ENCODE measurements around the gene KDM3B.
"Not testable (repeated sequence)": the region's sequence is repeated elsewhere in the genome, so short reads cannot be mapped to it uniquely, and the experiment has no call there.

Gene KDM3B

GRCh38 chr5:138349852-138350562 is 2.5 kb upstream of the KDM3B start:
- no peak for DNase-seq

- no peak for DNase-seq
These were observed 2.0 kb upstream of the KDM3B start for GRCh38 chr5:138350563-138350890.

- no peak for DNase-seq
These were observed 1.4 kb upstream of the KDM3B start for GRCh38 chr5:138351056-138351455.

- DNase-seq = no peak
These were observed 968 bp upstream of the KDM3B start for GRCh38 chr5:138351517-138351916.

GRCh38 chr5:138352722-138353559 is 456 bp downstream of the KDM3B start:
- peak; percentile 26 for DNase-seq

GRCh38 chr5:138353560-138354080 is 1.1 kb downstream of the KDM3B start:
- no peak for DNase-seq

GRCh38 chr5:138354387-138354786 is 1.9 kb downstream of the KDM3B start:
- no peak for DNase-seq

GRCh38 chr5:138354926-138355378 is 2.5 kb downstream of the KDM3B start:
- peak; percentile 54 for DNase-seq

- DNase-seq = no peak
These were observed 7.1 kb downstream of the KDM3B start for GRCh38 chr5:138359621-138360020.

GRCh38 chr5:138360941-138361452 is 8.5 kb downstream of the KDM3B start:
- DNase-seq = no peak

- no peak for DNase-seq
These were observed 12.1 kb downstream of the KDM3B start for GRCh38 chr5:138364576-138364975.

- no peak for DNase-seq
These were observed 14.3 kb downstream of the KDM3B start for GRCh38 chr5:138366632-138367382.

- no peak for DNase-seq
These were observed 16.8 kb downstream of the KDM3B start for GRCh38 chr5:138369261-138369660.

GRCh38 chr5:138369706-138370105 is 17.2 kb downstream of the KDM3B start:
- DNase-seq = no peak

- DNase-seq = no peak
These were observed 18.1 kb downstream of the KDM3B start for GRCh38 chr5:138370537-138370936.

- DNase-seq = no peak
These were observed 19.0 kb downstream of the KDM3B start for GRCh38 chr5:138371454-138371853.

- no peak for DNase-seq
These were observed 19.7 kb downstream of the KDM3B start for GRCh38 chr5:138372225-138372624.

- DNase-seq = no peak
These were observed 20.2 kb downstream of the KDM3B start for GRCh38 chr5:138372653-138373052.

GRCh38 chr5:138382347-138382746 is 29.9 kb downstream of the KDM3B start:
- DNase-seq = no peak

- no peak for DNase-seq
These were observed 33.2 kb downstream of the KDM3B start for GRCh38 chr5:138385660-138386059.

- DNase-seq = no peak
These were observed 33.8 kb downstream of the KDM3B start for GRCh38 chr5:138386290-138386689.

- DNase-seq = no peak
These were observed 36.8 kb downstream of the KDM3B start for GRCh38 chr5:138389332-138389731.

- DNase-seq = not testable (repeated sequence)
These were observed 37.4 kb downstream of the KDM3B start for GRCh38 chr5:138389911-138390310.
